ENCODE measurements around the gene GDPGP1. TPM values are rescaled to one million over a fixed set of nuclear protein-coding genes. Genes with fewer than 3 reads are reported as not detected.
A peak's percentile ranks its signal among the peaks of the same experiment; 100 is the strongest.

GDPGP1 gene
- total RNA-seq, 1 donor from 2014 or later: 4.1 TPM

- Mint-ChIP-seq H3K27ac (ENCODE audit: unreplicated experiment) (no peak overlapping the region), H3K36me3 (ENCODE audit: low read depth, unreplicated experiment) (peaks cover 2% of the 10 kb centered on the region), H3K27me3 (ENCODE audit: low read depth, unreplicated experiment) (peaks cover 12% of the 10 kb centered on the region), H3K9me3 (ENCODE audit: unreplicated experiment) (no peaks in the 10 kb centered on the region), H3K4me3 (ENCODE audit: unreplicated experiment) (no peak overlapping the region), H3K4me1 (ENCODE audit: low read depth, unreplicated experiment) (peaks cover 5% of the 10 kb centered on the region)
- Histone ChIP-seq H3K9ac (ENCODE audit: low read length) (no peak overlapping the region), H3K4me2 (ENCODE audit: low read length) (peak overlapping the region; percentile 4), H4K20me1 (ENCODE audit: insufficient read depth, low read length) (peaks cover 4% of the 10 kb centered on the region), H3K27me3 (ENCODE audit: insufficient read depth, low read length) (no peaks in the 10 kb centered on the region), H3K4me3 (ENCODE audit: insufficient read depth, low read depth, low read length) (no peak overlapping the region), H3K27ac (ENCODE audit: low read depth, low read length) (no peak overlapping the region), H3K4me1 (ENCODE audit: insufficient read depth, low read length) (peaks cover 18% of the 10 kb centered on the region), H3K79me2 (ENCODE audit: insufficient read depth, low read length) (peaks cover 17% of the 10 kb centered on the region), H2AFZ (ENCODE audit: low read depth, low read length) (no peak overlapping the region), H3K9me3 (ENCODE audit: insufficient read depth, low read depth, low read length) (no peaks in the 10 kb centered on the region), H3K36me3 (ENCODE audit: insufficient read depth, low read length) (no peaks in the 10 kb centered on the region)
- FAIRE-seq (no peak), DNase-seq (ENCODE audit: low read depth) (peak; percentile 42)
- no peak for TF ChIP-seq CTCF (IDR thresholded peaks at IDR 0.05; ENCODE audit: insufficient read depth, low read depth, low read length)
- no peak for TF ChIP-seq EZH2 (IDR thresholded peaks at IDR 0.05; ENCODE audit: insufficient read depth, low read length)
These were observed 27.8 kb downstream of the GDPGP1 start for GRCh38 chr15:90261811-90262210.

GRCh38 chr15:90262426-90262825 lies 28.4 kb downstream of the GDPGP1 start:
- Histone ChIP-seq H3K4me1 (ENCODE audit: insufficient read depth, low read length) (peaks cover 23% of the 10 kb centered on the region), H3K27ac (ENCODE audit: low read depth, low read length) (no peak overlapping the region), H2AFZ (ENCODE audit: low read depth, low read length) (no peak overlapping the region), H4K20me1 (ENCODE audit: insufficient read depth, low read length) (peaks cover 10% of the 10 kb centered on the region), H3K79me2 (ENCODE audit: insufficient read depth, low read length) (peaks cover 23% of the 10 kb centered on the region), H3K9me3 (ENCODE audit: insufficient read depth, low read depth, low read length) (no peaks in the 10 kb centered on the region), H3K4me3 (ENCODE audit: insufficient read depth, low read depth, low read length) (no peak overlapping the region), H3K4me2 (ENCODE audit: low read length) (no peak overlapping the region), H3K27me3 (ENCODE audit: insufficient read depth, low read length) (no peaks in the 10 kb centered on the region), H3K9ac (ENCODE audit: low read length) (no peak overlapping the region), H3K36me3 (ENCODE audit: insufficient read depth, low read length) (no peaks in the 10 kb centered on the region)
- H3K4me3 Mint-ChIP-seq (ENCODE audit: unreplicated experiment): no peak overlapping the region
- FAIRE-seq (no peak), DNase-seq (ENCODE audit: low read depth) (no peak)
- H3K27me3 Mint-ChIP-seq (ENCODE audit: low read depth, unreplicated experiment): peaks cover 8% of the 10 kb centered on the region
- peaks cover 2% of the 10 kb centered on the region for H3K36me3 Mint-ChIP-seq (ENCODE audit: low read depth, unreplicated experiment)
- no peaks in the 10 kb centered on the region for H3K9me3 Mint-ChIP-seq (ENCODE audit: unreplicated experiment)
- H3K4me1 Mint-ChIP-seq (ENCODE audit: low read depth, unreplicated experiment): peaks cover 6% of the 10 kb centered on the region
- TF ChIP-seq CTCF (IDR thresholded peaks at IDR 0.05; ENCODE audit: insufficient read depth, low read depth, low read length): no peak
- no peak for TF ChIP-seq EZH2 (IDR thresholded peaks at IDR 0.05; ENCODE audit: insufficient read depth, low read length)
- H3K27ac Mint-ChIP-seq (ENCODE audit: unreplicated experiment): no peak overlapping the region

- FAIRE-seq: no peak
- no peak for DNase-seq (ENCODE audit: low read depth)
- H3K4me3 Mint-ChIP-seq (ENCODE audit: unreplicated experiment): peak overlapping the region; percentile 97
- H3K36me3 Mint-ChIP-seq (ENCODE audit: low read depth, unreplicated experiment): peaks cover 5% of the 10 kb centered on the region
- no peak for TF ChIP-seq CTCF (IDR thresholded peaks at IDR 0.05; ENCODE audit: insufficient read depth, low read depth, low read length)
- no peak for TF ChIP-seq EZH2 (IDR thresholded peaks at IDR 0.05; ENCODE audit: insufficient read depth, low read length)
- Histone ChIP-seq H4K20me1 (ENCODE audit: insufficient read depth, low read length) (peaks cover 28% of the 10 kb centered on the region), H2AFZ (ENCODE audit: low read depth, low read length) (peak overlapping the region; percentile 95), H3K79me2 (ENCODE audit: insufficient read depth, low read length) (peaks cover 45% of the 10 kb centered on the region), H3K4me2 (ENCODE audit: low read length) (peak overlapping the region; percentile 88), H3K9me3 (ENCODE audit: insufficient read depth, low read depth, low read length) (no peaks in the 10 kb centered on the region), H3K4me1 (ENCODE audit: insufficient read depth, low read length) (peaks cover 31% of the 10 kb centered on the region), H3K36me3 (ENCODE audit: insufficient read depth, low read length) (peaks cover under 1% of the 10 kb centered on the region), H3K9ac (ENCODE audit: low read length) (peak overlapping the region; percentile 87), H3K27me3 (ENCODE audit: insufficient read depth, low read length) (no peaks in the 10 kb centered on the region), H3K27ac (ENCODE audit: low read depth, low read length) (peak overlapping the region; percentile 87), H3K4me3 (ENCODE audit: insufficient read depth, low read depth, low read length) (peak overlapping the region; percentile 88)
- peak overlapping the region; percentile 15 for H3K27ac Mint-ChIP-seq (ENCODE audit: unreplicated experiment)
- H3K4me1 Mint-ChIP-seq (ENCODE audit: low read depth, unreplicated experiment): peaks cover 14% of the 10 kb centered on the region
- no peaks in the 10 kb centered on the region for H3K27me3 Mint-ChIP-seq (ENCODE audit: low read depth, unreplicated experiment)
- H3K9me3 Mint-ChIP-seq (ENCODE audit: unreplicated experiment): no peaks in the 10 kb centered on the region
These were observed 30.7 kb downstream of the GDPGP1 start for GRCh38 chr15:90264671-90265070.
